ENCODE data around the gene GCFC2.

The GCFC2 gene

GRCh38 chr2:75645643-75646042 lies 65.1 kb downstream of the GCFC2 start:
- Histone ChIP-seq H2BK120ac (ENCODE audit: low read depth, low read length) (no peak overlapping the region), H3K27me3 (ENCODE audit: control insufficient read depth in 1 of 2, insufficient read depth in 1 of 2, low read length in 2 of 2) (no peaks in the 10 kb centered on the region), H3K18ac (ENCODE audit: low read depth in 1 of 2, low read length in 2 of 2) (no peak overlapping the region), H2BK12ac (ENCODE audit: low read length in 2 of 2) (no peak overlapping the region), H4K91ac (ENCODE audit: low read length) (no peak overlapping the region), H3K4me3 (ENCODE audit: insufficient read depth in 1 of 2, low read depth in 1 of 2, low read length in 2 of 2) (no peak overlapping the region), H3K23ac (ENCODE audit: low read length in 2 of 2) (no peak overlapping the region), H2BK15ac (ENCODE audit: low read depth, poor library complexity, severe bottlenecking) (no peak overlapping the region), H3K4ac (ENCODE audit: low read depth in 1 of 2, low read length in 2 of 2) (no peak overlapping the region), H2AK5ac (ENCODE audit: low read length, severe bottlenecking) (no peak overlapping the region), H3K4me2 (ENCODE audit: low read length, poor library complexity, severe bottlenecking) (no peak overlapping the region), H3K4me1 (ENCODE audit: control insufficient read depth, insufficient read depth, low read depth, low read length) (peaks cover 2% of the 10 kb centered on the region), H2AFZ (ENCODE audit: low read depth, low read length) (no peak overlapping the region), H4K8ac (ENCODE audit: low read length) (peak overlapping the region; percentile 99), H2BK5ac (ENCODE audit: low read depth, low read length, poor library complexity, severe bottlenecking) (no peak overlapping the region), H3K9ac (ENCODE audit: low read length) (no peak overlapping the region), H3K9me3 (ENCODE audit: control insufficient read depth, low read length) (no peaks in the 10 kb centered on the region), H3K27ac (ENCODE audit: low read length, poor library complexity, severe bottlenecking) (no peak overlapping the region), H3K14ac (ENCODE audit: low read length in 2 of 2) (no peak overlapping the region), H3K79me1 (replicated peaks; ENCODE audit: low read length, poor library complexity, severe bottlenecking) (peaks cover 12% of the 10 kb centered on the region), H3K36me3 (ENCODE audit: control insufficient read depth in 1 of 2, insufficient read depth in 2 of 2, low read depth in 1 of 2, low read length in 2 of 2) (peaks cover 7 to 21% of the 10 kb centered on the region in 2 experiments)
- WGBS, result 97% methylated on average over 10 of the region's 10 CpGs
- no peak for DNase-seq

GRCh38 chr2:75643980-75644379 lies 66.7 kb downstream of the GCFC2 start:
- H3K23ac ChIP-seq (ENCODE audit: low read length in 2 of 2), result no peak overlapping the region
- H2BK5ac ChIP-seq (ENCODE audit: low read depth, low read length, poor library complexity, severe bottlenecking), result no peak overlapping the region
- no peak overlapping the region for H3K4me3 ChIP-seq (ENCODE audit: insufficient read depth in 1 of 2, low read depth in 1 of 2, low read length in 2 of 2)
- no peak overlapping the region for H2BK12ac ChIP-seq (ENCODE audit: low read length in 2 of 2)
- H3K27ac ChIP-seq (ENCODE audit: low read length, poor library complexity, severe bottlenecking), result no peak overlapping the region
- no peak overlapping the region for H3K14ac ChIP-seq (ENCODE audit: low read length in 2 of 2)
- no peak overlapping the region for H2AK5ac ChIP-seq (ENCODE audit: low read length, severe bottlenecking)
- peaks cover 4% of the 10 kb centered on the region in 2 experiments for H3K36me3 ChIP-seq (ENCODE audit: control insufficient read depth in 1 of 2, insufficient read depth in 2 of 2, low read depth in 1 of 2, low read length in 2 of 2)
- no peak overlapping the region for H3K9ac ChIP-seq (ENCODE audit: low read length)
- H3K79me1 ChIP-seq (replicated peaks; ENCODE audit: low read length, poor library complexity, severe bottlenecking), result peaks cover 4% of the 10 kb centered on the region
- no peak overlapping the region for H2BK15ac ChIP-seq (ENCODE audit: low read depth, poor library complexity, severe bottlenecking)
- no peak overlapping the region for H4K91ac ChIP-seq (ENCODE audit: low read length)
- H3K4me2 ChIP-seq (ENCODE audit: low read length, poor library complexity, severe bottlenecking), result no peak overlapping the region
- peaks cover 2% of the 10 kb centered on the region for H3K4me1 ChIP-seq (ENCODE audit: control insufficient read depth, insufficient read depth, low read depth, low read length)
- H3K27me3 ChIP-seq (ENCODE audit: control insufficient read depth in 1 of 2, insufficient read depth in 1 of 2, low read length in 2 of 2), result peaks cover 0 to 1% of the 10 kb centered on the region in 2 experiments
- no peak overlapping the region for H2BK120ac ChIP-seq (ENCODE audit: low read depth, low read length)
- H3K18ac ChIP-seq (ENCODE audit: low read depth in 1 of 2, low read length in 2 of 2), result no peak overlapping the region
- no peak overlapping the region for H2AFZ ChIP-seq (ENCODE audit: low read depth, low read length)
- H4K8ac ChIP-seq (ENCODE audit: low read length), result no peak overlapping the region
- H3K4ac ChIP-seq (ENCODE audit: low read depth in 1 of 2, low read length in 2 of 2), result no peak overlapping the region
- WGBS, result no CpG with 5 or more reads among the region's 1 CpG
- DNase-seq, result no peak
- no peaks in the 10 kb centered on the region for H3K9me3 ChIP-seq (ENCODE audit: control insufficient read depth, low read length)

- no peak overlapping the region for H2AFZ ChIP-seq (ENCODE audit: low read depth, low read length)
- H4K91ac ChIP-seq (ENCODE audit: low read length), result no peak overlapping the region
- no peak overlapping the region for H2BK12ac ChIP-seq (ENCODE audit: low read length in 2 of 2)
- no peak overlapping the region for H3K18ac ChIP-seq (ENCODE audit: low read depth in 1 of 2, low read length in 2 of 2)
- H2BK120ac ChIP-seq (ENCODE audit: low read depth, low read length), result no peak overlapping the region
- no peak overlapping the region for H3K4ac ChIP-seq (ENCODE audit: low read depth in 1 of 2, low read length in 2 of 2)
- H3K27ac ChIP-seq (ENCODE audit: low read length, poor library complexity, severe bottlenecking), result no peak overlapping the region
- no peak overlapping the region for H3K14ac ChIP-seq (ENCODE audit: low read length in 2 of 2)
- 100% methylated on average over 1 of the region's 1 CpG for WGBS
- no peak for DNase-seq
- no peak overlapping the region for H4K8ac ChIP-seq (ENCODE audit: low read length)
- no peaks in the 10 kb centered on the region for H3K9me3 ChIP-seq (ENCODE audit: control insufficient read depth, low read length)
- no peak overlapping the region for H2AK5ac ChIP-seq (ENCODE audit: low read length, severe bottlenecking)
- H3K4me1 ChIP-seq (ENCODE audit: control insufficient read depth, insufficient read depth, low read depth, low read length), result peaks cover 2% of the 10 kb centered on the region
- H3K9ac ChIP-seq (ENCODE audit: low read length), result no peak overlapping the region
- H2BK15ac ChIP-seq (ENCODE audit: low read depth, poor library complexity, severe bottlenecking), result no peak overlapping the region
- no peak overlapping the region for H3K23ac ChIP-seq (ENCODE audit: low read length in 2 of 2)
- H3K27me3 ChIP-seq (ENCODE audit: control insufficient read depth in 1 of 2, insufficient read depth in 1 of 2, low read length in 2 of 2), result peaks cover 9 to 12% of the 10 kb centered on the region in 2 experiments
- H2BK5ac ChIP-seq (ENCODE audit: low read depth, low read length, poor library complexity, severe bottlenecking), result no peak overlapping the region
- peaks cover 4% of the 10 kb centered on the region for H3K79me1 ChIP-seq (replicated peaks; ENCODE audit: low read length, poor library complexity, severe bottlenecking)
- no peaks in the 10 kb centered on the region for H3K36me3 ChIP-seq (ENCODE audit: control insufficient read depth in 1 of 2, insufficient read depth in 2 of 2, low read depth in 1 of 2, low read length in 2 of 2)
- no peak overlapping the region for H3K4me2 ChIP-seq (ENCODE audit: low read length, poor library complexity, severe bottlenecking)
- no peak overlapping the region for H3K4me3 ChIP-seq (ENCODE audit: insufficient read depth in 1 of 2, low read depth in 1 of 2, low read length in 2 of 2)
Observed at GRCh38 chr2:75641587-75641986, 69.1 kb downstream of the GCFC2 start.

GRCh38 chr2:75640621-75641121 lies 70.0 kb downstream of the GCFC2 start:
- Histone ChIP-seq H2AFZ (ENCODE audit: low read depth, low read length) (no peak overlapping the region), H2BK120ac (ENCODE audit: low read depth, low read length) (no peak overlapping the region), H3K27me3 (ENCODE audit: control insufficient read depth in 1 of 2, insufficient read depth in 1 of 2, low read length in 2 of 2) (peaks cover 9 to 12% of the 10 kb centered on the region in 2 experiments), H3K4me2 (ENCODE audit: low read length, poor library complexity, severe bottlenecking) (no peak overlapping the region), H3K9ac (ENCODE audit: low read length) (peak overlapping the region; percentile 73), H3K23ac (ENCODE audit: low read length in 2 of 2) (no peak overlapping the region), H3K36me3 (ENCODE audit: control insufficient read depth in 1 of 2, insufficient read depth in 2 of 2, low read depth in 1 of 2, low read length in 2 of 2) (no peaks in the 10 kb centered on the region), H3K4ac (ENCODE audit: low read depth in 1 of 2, low read length in 2 of 2) (no peak overlapping the region), H2AK5ac (ENCODE audit: low read length, severe bottlenecking) (no peak overlapping the region), H2BK12ac (ENCODE audit: low read length in 2 of 2) (no peak overlapping the region), H3K18ac (ENCODE audit: low read depth in 1 of 2, low read length in 2 of 2) (no peak overlapping the region), H4K91ac (ENCODE audit: low read length) (no peak overlapping the region), H2BK5ac (ENCODE audit: low read depth, low read length, poor library complexity, severe bottlenecking) (no peak overlapping the region), H2BK15ac (ENCODE audit: low read depth, poor library complexity, severe bottlenecking) (no peak overlapping the region), H3K9me3 (ENCODE audit: control insufficient read depth, low read length) (no peaks in the 10 kb centered on the region), H3K4me3 (ENCODE audit: insufficient read depth in 1 of 2, low read depth in 1 of 2, low read length in 2 of 2) (no peak overlapping the region), H3K79me1 (replicated peaks; ENCODE audit: low read length, poor library complexity, severe bottlenecking) (no peaks in the 10 kb centered on the region), H3K4me1 (ENCODE audit: control insufficient read depth, insufficient read depth, low read depth, low read length) (no peaks in the 10 kb centered on the region), H3K14ac (ENCODE audit: low read length in 2 of 2) (no peak overlapping the region), H3K27ac (ENCODE audit: low read length, poor library complexity, severe bottlenecking) (no peak overlapping the region), H4K8ac (ENCODE audit: low read length) (no peak overlapping the region)
- 0% methylated on average over 2 of the region's 3 CpGs for WGBS
- peak; percentile 78 for DNase-seq
